GM21529 (cell line): ENCODE measurements around the gene ENTREP3.

Experiments used
- ATAC-seq: cut with Tn5 transposase; IDR thresholded peaks from one replicate; pipeline ENCODE4 v1.9.1; 2021; ENCODE audit not compliant: unreplicated experiment

The ENTREP3 gene

DNA sequence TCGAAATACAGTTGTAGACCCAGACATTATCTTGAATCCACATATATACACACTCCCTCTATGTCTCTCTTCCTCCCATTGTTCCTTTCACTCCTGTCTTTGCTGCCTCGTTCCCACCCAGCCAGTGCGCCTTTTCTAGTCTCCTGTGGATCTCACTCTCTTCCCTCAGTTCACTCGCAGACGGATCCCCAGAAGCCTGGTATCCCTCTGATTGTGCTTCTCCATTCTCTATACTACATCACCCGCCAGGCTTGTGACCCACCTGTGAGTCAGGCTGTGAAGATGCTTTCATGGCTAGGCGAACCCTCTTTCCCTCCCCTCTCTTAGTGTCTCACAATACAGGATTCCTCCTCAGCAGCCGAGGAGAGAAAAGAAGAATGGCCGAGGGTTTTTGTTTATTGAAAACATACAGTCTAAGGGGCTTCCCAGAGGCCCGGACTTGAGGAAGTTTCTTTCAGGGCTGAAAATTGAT lies 23.4 kb upstream of the ENTREP3 start:
- ATAC-seq: no peak

DNA sequence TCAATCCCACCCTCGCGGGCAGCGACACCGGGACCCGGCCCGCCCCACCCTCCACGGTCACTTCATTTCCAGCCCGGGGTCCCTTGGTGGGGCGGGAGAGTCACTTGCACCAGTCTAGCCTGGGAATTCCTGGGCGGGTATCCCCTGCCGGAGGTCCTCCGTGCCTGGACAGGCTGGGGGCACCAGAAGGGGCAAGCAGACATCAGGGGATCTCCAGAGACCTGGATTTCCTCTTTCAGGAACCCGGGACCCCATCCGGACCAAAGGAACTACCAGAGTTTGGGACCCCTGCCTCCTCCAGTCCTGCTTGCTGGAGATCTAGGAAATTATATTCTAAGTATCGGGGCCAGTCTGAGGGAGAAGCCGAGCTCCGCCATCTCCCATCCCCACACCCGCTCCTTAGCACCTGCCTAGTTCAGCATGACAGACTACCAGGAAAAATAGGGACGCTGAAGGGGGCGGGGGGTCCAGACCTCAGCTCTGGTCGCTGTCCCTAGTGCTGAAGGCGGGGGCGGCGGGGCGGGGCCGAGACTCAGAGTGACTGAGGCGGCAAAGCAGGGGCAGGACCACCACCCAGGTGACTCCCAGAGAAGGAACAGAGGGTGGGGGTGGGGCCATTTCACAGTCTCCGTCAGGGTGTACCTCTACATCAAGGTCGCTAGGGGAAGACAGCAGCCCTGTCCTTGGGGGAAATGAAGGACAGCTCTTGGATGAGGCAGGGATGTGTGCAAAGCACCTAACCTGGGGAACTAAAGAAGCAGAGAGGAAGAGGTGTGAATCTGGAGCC lies 22.8 kb upstream of the ENTREP3 start:
- no peak for ATAC-seq

DNA sequence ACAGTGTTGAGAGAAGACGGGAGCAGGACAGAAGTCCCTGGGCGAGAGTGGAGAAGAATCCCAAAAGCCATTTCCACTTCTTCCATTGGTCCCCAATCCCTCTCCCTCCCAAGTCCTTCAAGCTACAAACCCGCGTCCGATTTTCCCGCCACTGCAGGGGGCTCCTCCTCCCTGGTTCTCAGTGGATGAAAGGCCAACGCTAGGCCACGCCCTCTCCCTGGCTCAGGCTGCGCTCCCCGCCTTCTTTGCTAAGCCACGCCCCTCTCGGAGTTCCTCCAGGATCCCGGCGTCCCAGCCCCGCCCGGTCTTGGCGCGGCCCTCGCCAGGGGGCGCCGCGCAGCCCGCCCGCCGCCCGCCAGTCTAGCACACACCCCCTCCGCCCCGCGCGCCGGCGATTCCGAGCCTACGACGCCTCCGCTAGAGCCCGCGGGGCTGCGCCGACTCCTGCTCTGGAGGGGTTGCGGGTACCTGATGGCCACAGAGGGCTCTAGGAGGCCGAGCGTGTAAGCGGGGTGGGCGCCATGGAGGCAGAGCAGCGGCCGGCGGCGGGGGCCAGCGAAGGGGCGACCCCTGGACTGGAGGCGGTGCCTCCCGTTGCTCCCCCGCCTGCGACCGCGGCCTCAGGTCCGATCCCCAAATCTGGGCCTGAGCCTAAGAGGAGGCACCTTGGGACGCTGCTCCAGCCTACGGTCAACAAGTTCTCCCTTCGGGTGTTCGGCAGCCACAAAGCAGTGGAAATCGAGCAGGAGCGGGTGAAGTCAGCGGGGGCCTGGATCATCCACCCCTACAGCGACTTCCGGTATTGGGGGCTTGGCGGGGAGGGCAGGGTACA lies 22.0 kb upstream of the ENTREP3 start, which contains the start of gene HCN3:
HCN3 (plus strand) TSS at position 394 of the 832 bp plus-strand sequence; CDS start at position 522, 128 bp downstream.
- peak; percentile 60 for ATAC-seq

DNA sequence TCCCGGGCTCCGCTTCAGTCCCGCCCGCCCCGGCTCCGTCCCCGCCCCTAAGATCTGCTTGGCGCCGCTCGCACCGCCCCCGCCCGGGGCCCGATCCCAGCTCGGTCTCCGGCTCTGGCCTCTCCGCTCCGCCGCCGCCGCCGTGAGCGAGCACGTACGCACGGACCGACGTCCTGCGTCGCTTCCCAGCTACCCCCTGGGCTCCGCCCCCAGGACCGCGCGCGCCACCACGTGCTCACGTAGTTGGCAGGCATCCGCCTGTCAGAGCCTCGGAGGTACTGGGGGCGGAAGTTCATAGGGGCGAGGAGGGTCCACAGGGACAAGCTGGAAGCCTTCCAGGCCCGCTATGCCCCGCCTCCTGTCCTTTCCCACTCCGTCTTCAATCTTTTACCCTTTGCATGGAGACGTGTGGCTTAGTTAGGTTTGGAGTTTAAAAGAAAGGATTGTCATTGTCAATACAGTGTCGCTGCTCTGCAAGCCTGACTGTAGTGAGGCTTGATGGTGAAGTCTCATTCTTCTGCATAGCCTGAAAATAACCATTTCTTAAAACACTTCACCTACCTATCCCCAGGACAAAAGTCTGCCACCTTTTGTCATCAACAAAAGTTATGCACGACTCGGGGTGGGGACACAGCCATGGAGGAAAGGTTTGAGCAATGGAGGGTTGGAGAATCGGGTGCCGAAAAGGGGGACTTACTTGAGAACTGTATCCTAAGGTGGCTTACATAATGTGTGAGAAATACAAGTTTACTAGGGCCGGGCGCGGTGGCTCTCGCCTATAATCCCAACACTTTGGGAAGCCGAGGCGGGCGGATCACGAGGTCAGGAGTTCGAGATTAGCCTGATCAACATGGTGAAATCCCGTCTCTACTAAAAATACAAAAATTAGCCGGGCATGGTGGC lies 18.3 kb upstream of the ENTREP3 start, which contains the start of gene CLK2:
CLK2 (minus strand) TSS at position 162 of the 903 bp plus-strand sequence. CDS start 2,527 bp downstream, outside the sequence.
- peak; percentile 75 for ATAC-seq

DNA sequence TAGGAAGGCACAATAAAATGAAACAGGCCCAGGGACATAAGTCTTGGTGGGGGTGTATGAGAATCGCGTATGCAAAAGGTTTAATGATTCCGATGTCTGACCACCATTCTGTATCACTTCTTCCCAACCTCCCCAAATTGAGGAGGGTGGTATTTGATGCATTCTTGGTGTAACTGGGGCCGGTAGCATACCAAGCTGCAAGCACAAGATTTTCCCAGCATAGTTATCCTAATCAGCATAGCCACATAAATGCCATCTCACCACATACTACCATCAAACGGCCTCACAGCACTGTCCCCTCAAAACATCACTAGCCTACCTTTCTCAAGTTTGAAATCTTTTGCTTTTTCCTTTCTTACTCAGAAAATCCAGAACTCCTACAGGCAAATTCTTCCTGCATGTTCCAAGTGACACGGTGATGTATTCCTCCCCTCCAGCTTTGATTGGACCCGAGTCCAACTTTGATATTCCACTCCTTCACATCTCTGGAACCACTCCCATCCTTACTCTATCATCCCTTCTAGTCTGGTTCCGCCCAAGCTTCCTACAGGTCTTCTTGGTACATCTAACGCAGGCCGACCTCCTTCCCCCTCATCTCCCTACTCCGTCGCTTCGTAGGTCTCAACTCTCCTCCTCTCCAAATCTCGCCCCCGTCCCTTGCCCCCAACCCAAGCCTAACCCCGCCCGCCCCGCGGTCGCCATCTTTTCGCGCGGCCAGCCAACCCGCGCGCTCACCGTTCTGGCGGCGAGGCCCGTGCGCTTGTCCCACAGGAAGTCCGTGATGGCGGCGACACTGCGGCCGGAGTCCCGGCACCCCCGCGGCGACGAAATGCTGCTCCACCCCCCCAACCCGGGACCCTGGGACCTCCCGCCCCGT lies 17.4 kb upstream of the ENTREP3 start:
- peak; percentile 33 for ATAC-seq

DNA sequence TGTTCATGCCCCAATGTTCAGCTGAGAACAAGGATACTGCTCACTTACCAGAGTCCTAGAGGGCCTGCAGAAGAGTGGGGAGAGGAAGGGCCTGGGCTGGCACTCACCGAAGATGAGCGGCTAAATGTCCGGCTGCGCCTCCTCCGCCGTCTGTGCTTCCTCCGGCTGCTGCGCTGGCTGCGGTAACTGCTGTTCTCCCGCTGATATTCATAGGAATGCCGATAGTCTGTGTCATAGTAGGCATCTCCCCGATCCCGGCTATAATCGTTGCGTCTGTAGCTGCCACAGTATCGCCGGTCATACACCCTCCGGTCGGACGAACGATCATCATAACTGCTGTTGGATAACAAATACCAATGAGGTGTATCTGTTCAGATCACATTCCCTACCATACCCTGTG lies 14.1 kb upstream of the ENTREP3 start:
- no peak for ATAC-seq

DNA sequence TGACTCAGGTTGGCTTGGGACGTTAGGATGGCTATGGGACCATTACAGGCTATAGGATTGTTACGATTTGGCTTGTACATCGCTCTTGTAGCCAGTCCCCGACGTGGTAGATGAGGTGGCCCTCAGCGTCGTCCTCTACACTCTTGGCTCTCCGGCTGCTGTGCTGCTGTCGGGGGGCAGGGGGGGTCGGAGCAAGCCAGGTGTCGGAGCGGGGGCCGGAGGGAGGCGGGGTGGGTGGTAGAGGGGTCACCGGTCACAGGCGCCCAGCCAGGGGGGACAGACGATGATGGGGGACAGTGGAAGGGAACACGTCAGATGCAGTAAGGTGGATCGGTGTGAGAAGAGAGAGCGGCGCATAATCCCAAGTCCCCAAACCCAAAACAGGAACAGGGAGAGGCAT lies 13.3 kb upstream of the ENTREP3 start:
- no peak for ATAC-seq

DNA sequence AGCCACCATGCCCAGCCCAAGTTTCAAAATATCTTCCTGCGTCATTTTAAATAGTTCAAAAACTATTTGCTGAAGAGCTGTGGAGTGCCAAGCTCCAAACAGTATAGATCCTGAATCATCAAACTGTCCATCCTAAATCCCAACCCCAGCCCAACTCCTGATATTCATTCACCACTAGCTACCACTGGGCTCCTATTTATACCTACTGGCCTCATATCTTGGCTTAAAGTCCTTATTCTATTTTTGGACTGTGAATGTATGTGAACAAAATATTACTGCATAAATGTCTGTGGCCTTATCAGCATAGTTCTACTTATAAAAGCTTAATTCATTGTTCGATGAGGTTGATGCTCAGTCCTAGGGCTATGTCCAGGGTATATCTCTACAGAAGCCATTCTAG lies 12.1 kb upstream of the ENTREP3 start:
- ATAC-seq: no peak

DNA sequence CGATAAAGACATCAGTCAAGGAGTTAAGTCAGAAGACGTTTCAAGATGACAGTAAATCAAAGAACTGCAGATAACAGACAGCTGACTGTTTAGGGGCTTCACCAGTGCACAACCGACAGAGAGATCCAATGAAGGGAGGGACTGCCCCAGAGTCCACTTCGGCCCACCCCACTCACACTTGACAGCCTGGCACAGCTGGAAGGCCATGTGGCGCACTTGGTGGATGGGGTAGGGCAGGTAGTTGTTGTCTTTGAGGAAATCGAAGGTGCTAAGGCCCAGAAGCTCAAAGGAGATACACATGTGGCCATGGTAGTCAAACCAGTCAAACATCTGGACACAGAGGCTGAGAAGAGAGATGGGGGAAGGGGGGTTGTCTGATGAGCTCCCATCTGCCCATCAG lies 11.3 kb upstream of the ENTREP3 start:
- no peak for ATAC-seq

DNA sequence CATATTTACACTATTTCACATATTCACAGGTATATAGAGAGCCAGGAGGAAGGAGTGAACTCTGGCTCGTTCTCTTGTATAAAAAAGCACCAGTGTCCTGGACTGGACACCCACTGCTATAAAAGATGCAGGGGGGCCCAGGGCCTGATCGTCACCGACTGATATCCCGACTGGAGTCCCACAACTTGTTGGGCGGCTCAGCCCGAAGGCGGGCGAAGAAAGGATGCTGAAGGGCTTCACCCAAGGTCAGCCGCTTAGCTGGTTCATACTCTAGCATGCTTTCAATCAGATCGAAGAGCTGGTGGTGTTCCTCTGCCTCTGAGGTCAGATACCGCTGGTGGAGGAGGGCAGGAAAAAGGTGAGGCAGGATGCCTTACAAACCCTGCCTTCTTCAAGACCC lies 7.8 kb upstream of the ENTREP3 start:
- ATAC-seq: no peak

DNA sequence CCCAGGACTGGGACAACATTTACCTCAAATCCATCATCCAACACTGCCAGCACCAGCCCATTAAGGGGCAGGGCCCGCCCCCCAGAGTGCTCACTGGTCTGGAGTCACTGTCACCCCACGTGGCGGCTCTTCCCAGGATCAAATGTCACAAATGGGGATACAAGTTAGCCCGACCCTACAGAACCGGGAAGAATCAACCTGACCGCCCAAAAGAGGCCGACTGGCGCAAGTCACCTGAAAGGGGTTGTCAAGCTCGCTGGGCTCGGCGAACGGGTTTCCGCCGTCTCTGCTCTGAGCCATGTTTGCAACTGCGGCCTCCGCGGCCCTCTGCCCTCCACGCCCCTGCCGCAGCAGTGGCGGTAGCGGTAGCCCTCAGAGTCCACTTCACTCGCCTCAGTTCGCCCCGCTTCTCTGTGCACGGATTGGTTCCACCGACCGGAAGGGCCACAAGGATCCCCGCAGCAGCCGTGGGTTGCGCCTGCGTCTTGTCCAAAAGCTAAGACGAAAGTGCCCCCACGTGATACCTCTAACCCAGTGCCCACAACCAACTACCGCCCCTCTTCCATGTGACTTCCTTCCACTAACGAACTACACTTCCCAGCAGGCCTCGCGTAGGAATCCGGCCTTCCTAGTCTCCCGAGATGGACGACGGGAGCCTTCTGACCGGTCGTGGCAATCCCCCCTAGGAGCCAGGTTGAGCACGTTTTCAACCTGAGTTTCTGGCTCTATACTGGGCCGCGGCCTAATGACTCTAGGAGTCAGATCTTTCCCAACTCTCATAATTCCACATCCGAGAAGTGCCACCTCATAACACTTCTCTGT lies 6.8 kb upstream of the ENTREP3 start, which contains the start of gene SCAMP3:
SCAMP3 (minus strand) TSS at position 509 of the 822 bp plus-strand sequence; CDS start at position 300, 209 bp downstream.
- peak; percentile 94 for ATAC-seq

DNA sequence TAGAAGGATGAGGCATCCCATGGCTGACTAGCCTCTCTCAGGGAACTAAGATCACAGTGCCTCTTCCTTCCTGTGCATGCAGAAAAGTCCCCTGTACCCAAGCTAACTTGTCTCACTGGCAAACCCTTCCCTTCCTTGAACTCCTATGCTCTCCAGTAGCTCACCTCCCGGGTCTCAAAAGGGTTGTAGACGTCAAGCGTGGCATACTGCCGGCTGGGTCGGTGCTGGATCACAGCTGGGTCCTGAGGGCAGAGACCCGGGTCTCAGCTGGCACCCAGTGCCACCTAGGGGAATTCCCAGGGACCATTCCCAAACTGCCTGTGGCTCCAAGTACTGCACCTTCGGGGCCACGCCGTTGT lies 6.2 kb upstream of the ENTREP3 start:
- ATAC-seq: no peak

DNA sequence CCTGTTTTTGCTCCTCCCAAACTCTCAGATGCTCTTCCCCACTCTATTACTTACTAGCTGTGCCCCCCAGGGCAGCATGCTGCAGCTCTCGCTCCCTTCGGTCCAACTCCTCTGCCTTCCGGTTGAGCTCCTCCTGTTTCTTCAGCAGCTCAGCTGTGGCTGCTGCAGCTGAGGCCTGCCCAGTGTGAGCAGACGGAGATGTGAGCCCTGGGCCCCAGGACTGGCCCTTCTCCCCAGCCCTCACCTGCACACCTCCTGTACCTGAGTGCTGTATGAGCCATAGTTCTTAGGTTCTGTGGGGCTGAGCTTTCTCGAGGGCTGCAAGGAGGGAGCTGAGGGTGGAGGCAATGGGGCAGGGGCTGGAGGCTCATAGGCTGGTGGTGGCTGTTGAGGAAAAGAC lies 5.0 kb upstream of the ENTREP3 start:
- ATAC-seq: no peak

DNA sequence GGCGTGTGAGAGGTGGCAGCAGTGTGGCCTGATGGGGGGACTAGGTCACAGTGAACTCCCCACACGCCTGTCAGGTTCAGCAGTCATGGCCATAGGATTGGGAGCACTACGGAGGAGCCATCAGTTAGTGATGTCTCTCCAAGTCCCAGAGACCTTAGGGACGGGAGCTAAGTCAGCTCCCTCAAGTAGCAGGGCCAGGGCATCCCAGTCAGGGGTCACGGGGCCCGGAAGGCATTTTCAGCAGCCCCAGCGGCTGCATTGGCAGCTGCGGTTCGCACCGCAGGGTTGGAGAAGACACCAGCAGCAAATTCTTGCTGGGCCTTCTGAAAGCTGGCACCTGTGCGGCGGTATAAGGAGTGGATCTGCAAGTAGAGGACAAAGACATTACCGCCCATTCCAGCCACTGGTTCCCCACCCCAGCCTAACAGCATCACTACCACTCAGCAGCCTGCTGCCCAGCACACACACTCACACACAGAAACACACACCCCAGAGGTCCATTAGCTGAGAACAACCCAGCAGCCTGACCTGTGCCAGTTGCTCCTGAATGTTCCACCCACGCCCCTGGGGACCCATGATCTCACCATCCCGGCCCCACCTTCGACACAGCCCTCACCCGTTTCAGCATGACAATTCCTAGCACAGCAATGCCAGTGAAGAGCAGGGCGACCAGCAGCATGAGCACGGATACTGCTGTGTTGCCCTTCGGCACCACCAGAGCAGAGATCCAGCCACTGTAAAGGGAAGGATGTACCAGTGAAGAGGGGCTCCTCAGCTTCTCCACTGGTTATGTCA lies 972 bp upstream of the ENTREP3 start:
- ATAC-seq: no peak

DNA sequence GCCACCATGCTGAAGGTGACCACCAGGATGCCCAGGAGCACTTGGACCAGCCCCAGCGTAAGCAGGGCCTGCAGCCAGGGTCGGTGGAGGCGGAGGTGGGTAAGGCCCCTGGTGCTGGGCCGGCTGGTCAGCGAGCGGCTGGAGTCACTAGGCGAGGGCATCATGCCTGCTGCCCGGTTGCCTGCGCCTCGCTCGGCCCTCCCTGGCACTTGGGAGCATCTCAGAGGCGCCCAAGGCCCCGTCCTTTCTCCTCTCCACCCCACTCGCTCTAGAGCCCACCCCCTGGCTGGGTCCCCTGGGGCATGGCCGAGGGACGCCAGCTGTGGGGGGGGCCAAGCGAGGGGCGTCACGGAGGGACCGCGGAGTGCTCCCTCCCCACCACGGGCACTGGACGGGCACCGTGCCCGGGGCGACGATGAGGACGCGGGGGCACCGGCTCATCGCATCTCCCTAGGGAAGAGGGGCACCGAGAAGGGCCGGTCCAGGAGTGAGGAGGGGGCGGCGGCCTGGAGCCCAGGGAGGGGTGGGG lies 505 bp downstream of the ENTREP3 start:
- ATAC-seq: no peak

DNA sequence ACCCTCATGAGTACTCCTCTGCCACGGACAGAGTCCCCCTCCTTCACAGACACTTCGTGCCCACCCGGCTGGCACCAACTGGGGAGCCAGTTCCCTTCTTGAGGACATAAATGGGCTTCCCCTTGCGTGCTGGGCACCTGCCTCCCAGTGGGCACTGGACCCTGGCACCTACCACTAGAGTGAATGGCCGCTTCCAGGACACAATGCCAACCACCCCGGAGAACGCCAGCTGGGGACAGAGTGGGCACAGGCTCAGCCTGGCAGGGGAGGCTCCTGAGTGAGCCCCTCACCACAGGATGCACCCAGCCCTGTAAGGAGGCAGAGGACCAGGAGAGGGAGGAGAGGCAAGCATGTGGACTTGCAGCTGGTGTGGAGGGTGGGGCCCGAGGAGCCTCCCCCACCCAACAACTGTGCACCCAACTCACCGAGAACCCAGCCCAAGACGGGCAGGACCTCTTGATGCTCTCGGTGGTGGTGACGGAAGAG lies 1.0 kb downstream of the ENTREP3 start:
- no peak for ATAC-seq

DNA sequence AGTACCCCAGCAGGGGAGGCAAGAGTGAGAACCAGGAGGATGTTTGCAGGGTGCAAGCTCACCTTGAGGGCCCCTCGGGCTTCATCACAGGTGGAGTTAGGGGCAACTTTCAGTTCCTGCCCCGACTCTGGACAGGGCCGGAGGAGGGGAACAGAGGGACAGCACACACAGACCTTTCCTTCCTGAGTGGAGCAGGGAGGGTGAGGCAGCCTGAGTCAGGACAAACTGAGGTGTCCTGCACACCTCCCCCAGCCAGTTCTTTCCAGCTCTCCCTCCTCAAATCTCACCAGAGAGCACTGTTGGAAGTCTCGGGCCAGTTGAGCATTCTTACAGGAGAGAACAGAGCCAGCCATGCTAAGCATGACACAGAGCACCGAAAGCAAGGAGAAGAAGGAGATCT lies 1.5 kb downstream of the ENTREP3 start:
- no peak for ATAC-seq

DNA sequence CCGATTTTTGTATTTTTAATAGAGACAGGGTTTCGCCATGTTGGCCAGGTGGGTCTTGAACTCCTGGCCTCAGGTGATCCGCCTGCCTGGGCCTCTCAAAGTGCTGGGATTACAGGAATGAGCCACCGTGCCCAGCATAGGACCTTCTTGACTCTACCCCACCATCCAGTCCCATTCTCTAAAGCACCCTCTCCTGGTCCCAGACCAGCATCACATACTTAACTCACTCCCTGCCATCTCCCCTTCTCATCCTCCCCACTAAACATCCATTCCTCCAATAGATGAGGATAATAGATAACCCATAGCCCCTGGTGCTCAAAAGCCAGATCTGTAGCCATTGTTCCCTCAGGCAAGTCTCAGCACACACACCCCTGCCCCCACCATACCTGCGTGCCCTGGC lies 2.1 kb downstream of the ENTREP3 start:
- ATAC-seq: no peak
